Measurements from ENCODE around the gene CPE.

The CPE gene

DNA sequence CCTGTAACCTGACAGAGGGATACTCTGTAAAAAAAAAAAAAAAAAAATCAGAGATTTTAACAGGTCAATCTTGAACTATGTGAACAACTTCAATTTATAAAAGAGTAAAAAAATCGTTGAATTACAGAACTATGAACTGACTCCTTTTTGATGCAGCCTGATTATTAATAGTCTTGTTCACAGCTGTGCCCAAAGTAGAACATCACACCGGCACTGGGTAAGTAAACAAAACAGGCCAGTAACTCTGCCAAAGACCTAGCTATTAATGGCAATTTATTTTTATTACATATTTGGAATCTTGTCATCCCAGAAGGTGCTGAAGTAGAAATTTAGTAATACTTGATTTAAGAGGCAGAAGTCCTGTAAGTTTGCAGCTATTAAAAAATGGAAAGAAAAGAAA, 31.4 kb downstream of the CPE start:
- no peaks in the 10 kb centered on the region for H3K9me3 ChIP-seq (ENCODE audit: insufficient read depth, low read depth, low read length)
- no peak overlapping the region for H3K4me2 ChIP-seq (ENCODE audit: low read depth, low read length, poor library complexity, severe bottlenecking)
- H3K9ac ChIP-seq (ENCODE audit: low read depth, low read length, poor library complexity, severe bottlenecking): no peak overlapping the region
- H3K36me3 ChIP-seq (ENCODE audit: insufficient read depth, low read length): no peaks in the 10 kb centered on the region
- no peak overlapping the region for H2AFZ ChIP-seq (ENCODE audit: low read length)
- TF ChIP-seq, protein P1, sequence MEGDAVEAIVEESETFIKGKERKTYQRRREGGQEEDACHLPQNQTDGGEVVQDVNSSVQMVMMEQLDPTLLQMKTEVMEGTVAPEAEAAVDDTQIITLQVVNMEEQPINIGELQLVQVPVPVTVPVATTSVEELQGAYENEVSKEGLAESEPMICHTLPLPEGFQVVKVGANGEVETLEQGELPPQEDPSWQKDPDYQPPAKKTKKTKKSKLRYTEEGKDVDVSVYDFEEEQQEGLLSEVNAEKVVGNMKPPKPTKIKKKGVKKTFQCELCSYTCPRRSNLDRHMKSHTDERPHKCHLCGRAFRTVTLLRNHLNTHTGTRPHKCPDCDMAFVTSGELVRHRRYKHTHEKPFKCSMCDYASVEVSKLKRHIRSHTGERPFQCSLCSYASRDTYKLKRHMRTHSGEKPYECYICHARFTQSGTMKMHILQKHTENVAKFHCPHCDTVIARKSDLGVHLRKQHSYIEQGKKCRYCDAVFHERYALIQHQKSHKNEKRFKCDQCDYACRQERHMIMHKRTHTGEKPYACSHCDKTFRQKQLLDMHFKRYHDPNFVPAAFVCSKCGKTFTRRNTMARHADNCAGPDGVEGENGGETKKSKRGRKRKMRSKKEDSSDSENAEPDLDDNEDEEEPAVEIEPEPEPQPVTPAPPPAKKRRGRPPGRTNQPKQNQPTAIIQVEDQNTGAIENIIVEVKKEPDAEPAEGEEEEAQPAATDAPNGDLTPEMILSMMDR (conservative IDR thresholded peaks at IDR 0.05; ENCODE audit: low read length): no peak
- no peak for TF ChIP-seq EZH2phosphoT487 (IDR thresholded peaks at IDR 0.05; ENCODE audit: borderline replicate concordance)
- no peaks in the 10 kb centered on the region for H4K20me1 ChIP-seq (ENCODE audit: insufficient read depth, low read length, poor library complexity, severe bottlenecking)
- no peaks in the 10 kb centered on the region for H3F3A ChIP-seq (ENCODE audit: low read depth)
- no peaks in the 10 kb centered on the region for H3K9me2 ChIP-seq (replicated peaks; ENCODE audit: low read depth, low read length)
- H3K4me1 ChIP-seq (ENCODE audit: insufficient read depth, low read length, poor library complexity, severe bottlenecking): no peaks in the 10 kb centered on the region
- no peak overlapping the region for H3K4me3 ChIP-seq (ENCODE audit: low read length, poor library complexity, severe bottlenecking)
- no peaks in the 10 kb centered on the region for H3K79me2 ChIP-seq (ENCODE audit: insufficient read depth, low read length)
- H3K27me3 ChIP-seq (ENCODE audit: insufficient read depth, low read length, poor library complexity, severe bottlenecking): no peaks in the 10 kb centered on the region

DNA sequence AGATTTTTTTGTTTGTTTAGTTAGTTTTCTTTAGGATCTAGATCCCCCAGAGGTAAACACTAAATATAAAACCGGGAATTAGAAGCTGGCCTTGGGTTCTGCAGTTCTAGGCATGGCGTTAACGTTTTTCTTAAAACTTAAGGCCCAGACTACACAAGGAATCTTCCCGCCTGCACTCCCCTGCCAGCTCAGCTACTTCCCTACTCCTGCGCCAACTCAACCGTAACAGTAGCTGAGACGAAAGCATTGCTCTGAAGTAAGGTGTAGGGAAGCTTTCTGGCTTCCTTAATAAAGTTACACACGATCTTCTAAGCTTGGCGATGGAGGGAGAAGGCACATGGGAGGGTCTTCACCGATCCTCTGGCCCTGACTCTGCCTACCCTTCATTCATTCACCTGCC, 37.1 kb downstream of the CPE start:
- no peak overlapping the region for H3K4me2 ChIP-seq (ENCODE audit: low read depth, low read length, poor library complexity, severe bottlenecking)
- no peak overlapping the region for H3K4me3 ChIP-seq (ENCODE audit: low read length, poor library complexity, severe bottlenecking)
- no peaks in the 10 kb centered on the region for H4K20me1 ChIP-seq (ENCODE audit: insufficient read depth, low read length, poor library complexity, severe bottlenecking)
- no peak overlapping the region for H3K9ac ChIP-seq (ENCODE audit: low read depth, low read length, poor library complexity, severe bottlenecking)
- no peaks in the 10 kb centered on the region for H3F3A ChIP-seq (ENCODE audit: low read depth)
- no peaks in the 10 kb centered on the region for H3K79me2 ChIP-seq (ENCODE audit: insufficient read depth, low read length)
- TF ChIP-seq, protein P1 (conservative IDR thresholded peaks at IDR 0.05; ENCODE audit: low read length): no peak
- no peak for TF ChIP-seq EZH2phosphoT487 (IDR thresholded peaks at IDR 0.05; ENCODE audit: borderline replicate concordance)
- H3K9me2 ChIP-seq (replicated peaks; ENCODE audit: low read depth, low read length): no peaks in the 10 kb centered on the region
- H2AFZ ChIP-seq (ENCODE audit: low read length): no peak overlapping the region
- no peaks in the 10 kb centered on the region for H3K4me1 ChIP-seq (ENCODE audit: insufficient read depth, low read length, poor library complexity, severe bottlenecking)
- no peaks in the 10 kb centered on the region for H3K36me3 ChIP-seq (ENCODE audit: insufficient read depth, low read length)
- no peaks in the 10 kb centered on the region for H3K9me3 ChIP-seq (ENCODE audit: insufficient read depth, low read depth, low read length)
- H3K27me3 ChIP-seq (ENCODE audit: insufficient read depth, low read length, poor library complexity, severe bottlenecking): no peaks in the 10 kb centered on the region

DNA sequence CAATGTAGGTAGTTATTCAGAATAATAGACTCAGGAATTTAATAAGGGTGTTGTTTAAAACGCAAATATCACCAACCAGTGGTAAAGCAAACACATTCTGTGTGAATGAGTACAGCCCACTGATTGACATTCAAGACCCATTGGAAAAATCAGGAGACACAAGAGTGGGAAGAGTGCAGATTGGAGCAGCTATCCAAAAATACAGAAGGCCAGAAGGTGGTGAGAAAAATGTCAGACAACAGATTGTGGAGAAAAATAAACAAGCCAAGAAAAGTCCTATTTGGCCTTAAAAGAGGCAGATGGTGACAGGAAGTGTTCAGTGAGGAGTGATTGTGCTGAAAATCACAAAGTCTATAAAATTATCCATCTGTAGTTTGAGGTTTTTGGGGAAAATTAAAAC, 39.3 kb downstream of the CPE start:
- no peak overlapping the region for H3K9ac ChIP-seq (ENCODE audit: low read depth, low read length, poor library complexity, severe bottlenecking)
- TF ChIP-seq, protein P1 (conservative IDR thresholded peaks at IDR 0.05; ENCODE audit: low read length): no peak
- no peak for TF ChIP-seq EZH2phosphoT487 (IDR thresholded peaks at IDR 0.05; ENCODE audit: borderline replicate concordance)
- H3K4me1 ChIP-seq (ENCODE audit: insufficient read depth, low read length, poor library complexity, severe bottlenecking): no peaks in the 10 kb centered on the region
- H3K4me3 ChIP-seq (ENCODE audit: low read length, poor library complexity, severe bottlenecking): no peak overlapping the region
- H3K9me2 ChIP-seq (replicated peaks; ENCODE audit: low read depth, low read length): no peaks in the 10 kb centered on the region
- no peaks in the 10 kb centered on the region for H3K79me2 ChIP-seq (ENCODE audit: insufficient read depth, low read length)
- H3F3A ChIP-seq (ENCODE audit: low read depth): no peaks in the 10 kb centered on the region
- H3K36me3 ChIP-seq (ENCODE audit: insufficient read depth, low read length): no peaks in the 10 kb centered on the region
- H4K20me1 ChIP-seq (ENCODE audit: insufficient read depth, low read length, poor library complexity, severe bottlenecking): no peaks in the 10 kb centered on the region
- H3K4me2 ChIP-seq (ENCODE audit: low read depth, low read length, poor library complexity, severe bottlenecking): no peak overlapping the region
- no peaks in the 10 kb centered on the region for H3K9me3 ChIP-seq (ENCODE audit: insufficient read depth, low read depth, low read length)
- H2AFZ ChIP-seq (ENCODE audit: low read length): no peak overlapping the region
- no peaks in the 10 kb centered on the region for H3K27me3 ChIP-seq (ENCODE audit: insufficient read depth, low read length, poor library complexity, severe bottlenecking)

Data from Loucy (cell line).